Left lung (tissue), 10 donors: Measurements from ENCODE around the gene CHMP4A. TPM values are rescaled to one million over a fixed set of nuclear protein-coding genes. Genes with fewer than 3 reads are reported as not detected.

Experiments
- ATAC-seq: fragments of 200-7000 bp; cut with Tn5 transposase; one replicate; pipeline ENCODE4 v1.9.1; 2020; ENCODE audit warnings: moderate library complexity
- DNase-seq, 4 donors: peaks; one replicate each; pipeline ENCODE4 v3.0.0-alpha.2; 2013 to 2020
- H3K27ac ChIP-seq, 2 donors: fragments of 200-600 bp; sonication (generic) in 1 of 2; one replicate each; pipeline versions ENCODE4 v1.5.0 to v1.8.0; 2020 to 2021
- H3K27me3 ChIP-seq, 2 donors: fragments of 200-600 bp; sonication (generic) in 1 of 2; one replicate each; pipeline versions ENCODE4 v1.5.0 to v1.8.0; 2020 to 2021
- H3K36me3 ChIP-seq, 2 donors: fragments of 200-600 bp; sonication (generic) in 1 of 2; one replicate each; pipeline versions ENCODE4 v1.5.0 to v1.8.0; 2020 to 2021
- H3K4me1 ChIP-seq, 2 donors: fragments of 200-600 bp; one replicate each; pipeline ENCODE4 v1.8.0; 2021
- H3K4me3 ChIP-seq, 2 donors: fragments of 200-600 bp; sonication (generic) in 1 of 2; one replicate each; pipeline versions ENCODE4 v1.5.0 to v1.8.0; 2020 to 2021; ENCODE audit warnings: mild to moderate bottlenecking in 1 of 2
- H3K9me3 ChIP-seq, 2 donors: fragments of 200-600 bp; sonication (generic) in 1 of 2; one replicate each; pipeline versions ENCODE4 v1.5.0 to v1.8.0; 2020 to 2021
- CTCF ChIP-seq, 2 donors: fragments of 200-600 bp; sonication (generic) in 1 of 2; IDR thresholded peaks; one replicate each; pipeline versions ENCODE4 v1.5.0 to v1.8.0; 2021; ENCODE audit warnings: antibody characterized with exemption in 2 of 2
- intact Hi-C, 2 donors: fragments of 100-400 bp; cut with DNase I; formaldehyde crosslinking; loops; one replicate each; pipeline versions ENCODE4 v1.11.2 to v1.14.2; 2022
- polyA plus RNA-seq, 6 donors: library from polyadenylated mRNA; unstranded; fragments of 120-200 nt; gene quantifications; one replicate each; pipeline ENCODE4 v1.2.1, GENCODE V29; 2013; ENCODE audit not compliant: insufficient read length in 6 of 6
- total RNA-seq, 2 donors: library from RNA; stranded (reverse); fragmentation: NEBNext Ultra II Directional; extraction: Animal tissue kit (Norgen Biotek cat#: 25700); gene quantifications; one replicate each; pipeline ENCODE4 v1.2.1, GENCODE V29; 2021
- donor health status: DM: no; HTN: yes; CAD: no.
- donor health status: DM: no; HTN: no; CAD: no.

The CHMP4A gene
- total and polyA plus RNA-seq, 8 donors = 35.0 to 64.6 (median 56.9) TPM

GRCh38 chr14:24238527-24239037 lies 25.3 kb upstream of the CHMP4A start:
- Histone ChIP-seq H3K36me3 (peaks cover 0 to 63% of the 10 kb centered on the region in 2 donors), H3K9me3 (no peaks in the 10 kb centered on the region), H3K4me3 (no peak overlapping the region), H3K27ac (peak overlapping the region in 1 of 2 donors; percentile 53), H3K27me3 (no peaks in the 10 kb centered on the region), H3K4me1 (peaks cover 36 to 69% of the 10 kb centered on the region in 2 donors)
- DNase-seq (no peak), ATAC-seq (no peak)
- intact Hi-C loops = no loop called here
- no peak for TF ChIP-seq CTCF (IDR thresholded peaks at IDR 0.05)

GRCh38 chr14:24238123-24238522 lies 24.8 kb upstream of the CHMP4A start:
- H3K4me1 ChIP-seq = peaks cover 36 to 70% of the 10 kb centered on the region in 2 donors
- intact Hi-C loops = no loop called here
- TF ChIP-seq CTCF (IDR thresholded peaks at IDR 0.05) = no peak
- no peak overlapping the region for H3K27ac ChIP-seq
- no peak for DNase-seq
- H3K27me3 ChIP-seq = no peaks in the 10 kb centered on the region
- H3K36me3 ChIP-seq = peaks cover 0 to 63% of the 10 kb centered on the region in 2 donors
- ATAC-seq = no peak
- no peaks in the 10 kb centered on the region for H3K9me3 ChIP-seq
- no peak overlapping the region for H3K4me3 ChIP-seq

- Histone ChIP-seq H3K36me3 (peaks cover 0 to 63% of the 10 kb centered on the region in 2 donors), H3K27ac (no peak overlapping the region), H3K4me3 (no peak overlapping the region), H3K4me1 (peaks cover 37 to 70% of the 10 kb centered on the region in 2 donors), H3K9me3 (no peaks in the 10 kb centered on the region), H3K27me3 (no peaks in the 10 kb centered on the region)
- no peak for TF ChIP-seq CTCF (IDR thresholded peaks at IDR 0.05)
- DNase-seq (no peak), ATAC-seq (no peak)
- intact Hi-C loops = no loop called here
Measured at GRCh38 chr14:24237463-24237955, 24.2 kb upstream of the CHMP4A start.

- Histone ChIP-seq H3K27ac (no peak overlapping the region), H3K27me3 (no peaks in the 10 kb centered on the region), H3K9me3 (no peaks in the 10 kb centered on the region), H3K36me3 (peaks cover 0 to 63% of the 10 kb centered on the region in 2 donors), H3K4me3 (no peak overlapping the region), H3K4me1 (peaks cover 37 to 70% of the 10 kb centered on the region in 2 donors)
- no peak for DNase-seq
- TF ChIP-seq CTCF (IDR thresholded peaks at IDR 0.05) = no peak
- ATAC-seq = no peak
- intact Hi-C loops = no loop called here
Measured at GRCh38 chr14:24236689-24237462, 23.6 kb upstream of the CHMP4A start.
